ENCODE data around the gene SWSAP1. TPM values are rescaled to one million over a fixed set of nuclear protein-coding genes. Genes with fewer than 3 reads are reported as not detected.
"Not testable (repeated sequence)": the region's sequence is repeated elsewhere in the genome, so short reads cannot be mapped to it uniquely, and the experiment has no call there.

The SWSAP1 gene
- 1 to 10 TPM in 7 of 10 donors, under 1 TPM in 3; 0.85 to 2.1 (median 1.4) TPM for polyA plus RNA-seq (ENCODE audit: insufficient read length in 10 of 10)
- long read RNA-seq, donor 1, partial matches to known transcripts = 0 of 3 reads
- long read RNA-seq, donor 1, other reads (novel, unspliced or antisense) = 0 of 3 reads
- long read RNA-seq, donor 2, partial matches to known transcripts = 0 of 1 reads
- long read RNA-seq, donor 2, other reads (novel, unspliced or antisense) = 0 of 1 reads
- long read RNA-seq, donor 3 = 0 reads
- long read RNA-seq, donor 4, partial matches to known transcripts = 0 of 4 reads
- long read RNA-seq, donor 4, other reads (novel, unspliced or antisense) = 0 of 4 reads
- long read RNA-seq, donor 5, partial matches to known transcripts = 0 of 3 reads
- long read RNA-seq, donor 5, other reads (novel, unspliced or antisense) = 0 of 3 reads
- long read RNA-seq, donor 6, partial matches to known transcripts = 0 of 1 reads
- long read RNA-seq, donor 6, other reads (novel, unspliced or antisense) = 0 of 1 reads
- long read RNA-seq, donor 7, partial matches to known transcripts = 0 of 1 reads
- long read RNA-seq, donor 7, other reads (novel, unspliced or antisense) = 0 of 1 reads
- long read RNA-seq, donor 8, partial matches to known transcripts = 0 of 4 reads
- long read RNA-seq, donor 8, other reads (novel, unspliced or antisense) = 0 of 4 reads
- long read RNA-seq, donor 9 = 0 reads

GRCh38 chr19:11374433-11375142 is at the start of gene SWSAP1:
Gene SWSAP1, plus strand, starts transcription at chr19:11374666. Its CDS starts 15 bp downstream, at chr19:11374681.
- peak; percentile 99 to 100 (median 100) for DNase-seq

GRCh38 chr19:11324748-11325389 is 49.6 kb upstream of the SWSAP1 start:
- DNase-seq = no peak

- DNase-seq = no peak
Observed at GRCh38 chr19:11325544-11325943, 48.9 kb upstream of the SWSAP1 start.

- no peak for DNase-seq
Observed at GRCh38 chr19:11330127-11330526, 44.3 kb upstream of the SWSAP1 start.

- DNase-seq = no peak
Observed at GRCh38 chr19:11331502-11331901, 43.0 kb upstream of the SWSAP1 start.

GRCh38 chr19:11332822-11333221 is 41.6 kb upstream of the SWSAP1 start:
- DNase-seq = no peak

GRCh38 chr19:11333838-11334237 is 40.6 kb upstream of the SWSAP1 start:
- not testable (repeated sequence) for DNase-seq

GRCh38 chr19:11335449-11336146 is 38.9 kb upstream of the SWSAP1 start:
- no peak for DNase-seq

GRCh38 chr19:11337080-11337479 is 37.4 kb upstream of the SWSAP1 start:
- DNase-seq = no peak

- no peak for DNase-seq
Observed at GRCh38 chr19:11338121-11338520, 36.3 kb upstream of the SWSAP1 start.

GRCh38 chr19:11338569-11339253 is 35.8 kb upstream of the SWSAP1 start:
- DNase-seq = no peak

GRCh38 chr19:11339254-11340098 is 35.0 kb upstream of the SWSAP1 start, which contains the start of gene RAB3D:
Gene RAB3D, minus strand, starts transcription at chr19:11339657. Its CDS starts 2,258 bp downstream, at chr19:11337399.
- peak; percentile 88 to 97 (median 95) for DNase-seq

- DNase-seq = not testable (repeated sequence)
Observed at GRCh38 chr19:11340099-11340467, 34.4 kb upstream of the SWSAP1 start.

GRCh38 chr19:11342429-11342828 is 32.0 kb upstream of the SWSAP1 start:
- no peak for DNase-seq

GRCh38 chr19:11345122-11345803 is 29.2 kb upstream of the SWSAP1 start:
- DNase-seq = no peak

GRCh38 chr19:11346104-11346940 is 28.1 kb upstream of the SWSAP1 start, which contains the start of the genes CCDC159 and TMEM205:
Gene CCDC159, plus strand, starts transcription at chr19:11346519. Its CDS starts 88 bp downstream, at chr19:11346607.
Gene TMEM205, minus strand, starts transcription at chr19:11346268. Its CDS starts 649 bp downstream, at chr19:11345619.
- peak; percentile 96 to 99 (median 97) for DNase-seq

GRCh38 chr19:11347546-11348039 is 26.9 kb upstream of the SWSAP1 start:
- DNase-seq = no peak

- DNase-seq = no peak
Observed at GRCh38 chr19:11349171-11349570, 25.3 kb upstream of the SWSAP1 start.

All from muscle of back (tissue), 13 donors.